Left ventricle myocardium inferior (tissue), 1 donor: ENCODE data around the gene ADCY2. TPM values are rescaled to one million over a fixed set of nuclear protein-coding genes. Genes with fewer than 3 reads are reported as not detected.

Experiments
- DNase-seq: peaks from one replicate; pipeline ENCODE4 v3.0.0-alpha.2; 2020
- H3K27ac ChIP-seq: fragments of 200-600 bp; replicated peaks from 2 replicates; pipeline ENCODE4 v1.8.0; 2021
- H3K27me3 ChIP-seq: fragments of 200-600 bp; 2 replicates; pipeline ENCODE4 v1.8.0; 2021; ENCODE audit warnings: low read depth
- H3K36me3 ChIP-seq: fragments of 200-600 bp; 2 replicates; pipeline ENCODE4 v1.8.0; 2021
- H3K4me1 ChIP-seq: fragments of 200-600 bp; 2 replicates; pipeline ENCODE4 v1.8.0; 2021
- H3K4me3 ChIP-seq: fragments of 200-600 bp; 2 replicates; pipeline ENCODE4 v1.8.0; 2021; ENCODE audit warnings: mild to moderate bottlenecking, moderate library complexity
- H3K9me3 ChIP-seq: fragments of 200-600 bp; replicated peaks from 2 replicates; pipeline ENCODE4 v1.8.0; 2021
- intact Hi-C: fragments of 100-400 bp; cut with micrococcal nuclease; formaldehyde crosslinking; loops from one replicate; pipeline ENCODE4 v1.11.0; 2022
- total RNA-seq: library from RNA; stranded (reverse); fragmentation: NEBNext Ultra II Directional; extraction: Animal tissue kit (Norgen Biotek cat#: 25700); gene quantifications from one replicate; pipeline ENCODE4 v1.2.1, GENCODE V29; 2021
- TF ChIP-seq, protein P1 (sequence below): fragments of 200-600 bp; IDR thresholded peaks from 2 replicates; pipeline ENCODE4 v1.8.0; 2021; ENCODE audit warnings: antibody characterized with exemption, mild to moderate bottlenecking, borderline replicate concordance
- donor health status: DM: no; HTN: yes; CAD: no; lungs with severe emphysema.

Gene ADCY2
- total RNA-seq, 1 donor from 2014 or later: 0.30 TPM

DNA sequence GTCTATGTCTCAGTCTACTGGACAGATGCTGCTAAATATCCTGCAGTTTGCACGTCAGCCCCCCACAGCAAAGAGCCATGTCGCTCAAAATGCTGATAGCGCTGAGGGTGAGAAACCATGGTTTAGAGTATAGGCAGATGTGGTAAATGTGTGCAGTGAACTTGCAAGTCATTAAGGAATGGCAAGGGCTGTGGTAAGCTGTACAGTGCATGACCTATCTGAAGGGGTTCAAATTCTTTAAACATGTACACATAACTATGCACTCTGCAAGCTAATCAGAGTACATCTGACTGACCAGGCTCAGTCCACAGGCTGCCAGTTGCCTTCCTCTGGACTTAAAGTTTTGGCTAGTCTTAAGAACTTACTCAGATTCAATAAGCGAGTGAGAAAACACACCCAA lies 284.3 kb downstream of the ADCY2 start:
- Histone ChIP-seq H3K4me3 (no peak overlapping the region), H3K36me3 (no peaks in the 10 kb centered on the region), H3K4me1 (no peaks in the 10 kb centered on the region), H3K9me3 (no peaks in the 10 kb centered on the region), H3K27ac (no peak overlapping the region), H3K27me3 (peaks cover 22% of the 10 kb centered on the region)
- DNase-seq: no peak
- intact Hi-C loops: no loop called here
- TF ChIP-seq, protein P1, sequence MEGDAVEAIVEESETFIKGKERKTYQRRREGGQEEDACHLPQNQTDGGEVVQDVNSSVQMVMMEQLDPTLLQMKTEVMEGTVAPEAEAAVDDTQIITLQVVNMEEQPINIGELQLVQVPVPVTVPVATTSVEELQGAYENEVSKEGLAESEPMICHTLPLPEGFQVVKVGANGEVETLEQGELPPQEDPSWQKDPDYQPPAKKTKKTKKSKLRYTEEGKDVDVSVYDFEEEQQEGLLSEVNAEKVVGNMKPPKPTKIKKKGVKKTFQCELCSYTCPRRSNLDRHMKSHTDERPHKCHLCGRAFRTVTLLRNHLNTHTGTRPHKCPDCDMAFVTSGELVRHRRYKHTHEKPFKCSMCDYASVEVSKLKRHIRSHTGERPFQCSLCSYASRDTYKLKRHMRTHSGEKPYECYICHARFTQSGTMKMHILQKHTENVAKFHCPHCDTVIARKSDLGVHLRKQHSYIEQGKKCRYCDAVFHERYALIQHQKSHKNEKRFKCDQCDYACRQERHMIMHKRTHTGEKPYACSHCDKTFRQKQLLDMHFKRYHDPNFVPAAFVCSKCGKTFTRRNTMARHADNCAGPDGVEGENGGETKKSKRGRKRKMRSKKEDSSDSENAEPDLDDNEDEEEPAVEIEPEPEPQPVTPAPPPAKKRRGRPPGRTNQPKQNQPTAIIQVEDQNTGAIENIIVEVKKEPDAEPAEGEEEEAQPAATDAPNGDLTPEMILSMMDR: no peak

DNA sequence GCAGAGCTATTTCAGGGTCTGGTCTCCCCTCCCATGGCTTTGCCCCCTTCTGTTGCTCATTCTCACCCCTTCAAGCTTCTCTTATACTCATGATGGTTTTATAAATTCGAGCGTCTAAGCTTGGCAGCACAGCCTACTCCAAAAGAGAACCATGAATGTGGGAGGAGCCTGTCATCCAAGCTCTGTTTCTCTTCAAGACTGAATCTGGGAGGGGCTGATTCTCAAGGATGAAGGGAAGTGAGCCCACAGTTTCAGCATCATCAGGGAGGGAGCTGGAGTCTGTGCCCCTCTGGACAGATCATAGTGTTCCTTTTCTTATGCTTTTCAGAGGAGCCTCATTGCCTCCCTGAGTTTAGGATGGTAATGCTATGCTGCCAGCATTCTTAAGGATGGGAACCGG lies 286.4 kb downstream of the ADCY2 start:
- TF ChIP-seq, protein P1: no peak
- no peaks in the 10 kb centered on the region for H3K4me1 ChIP-seq
- H3K27me3 ChIP-seq: peaks cover 25% of the 10 kb centered on the region
- no peak overlapping the region for H3K27ac ChIP-seq
- intact Hi-C loops: no loop called here
- H3K36me3 ChIP-seq: no peaks in the 10 kb centered on the region
- no peak for DNase-seq
- no peak overlapping the region for H3K4me3 ChIP-seq
- H3K9me3 ChIP-seq: no peaks in the 10 kb centered on the region

DNA sequence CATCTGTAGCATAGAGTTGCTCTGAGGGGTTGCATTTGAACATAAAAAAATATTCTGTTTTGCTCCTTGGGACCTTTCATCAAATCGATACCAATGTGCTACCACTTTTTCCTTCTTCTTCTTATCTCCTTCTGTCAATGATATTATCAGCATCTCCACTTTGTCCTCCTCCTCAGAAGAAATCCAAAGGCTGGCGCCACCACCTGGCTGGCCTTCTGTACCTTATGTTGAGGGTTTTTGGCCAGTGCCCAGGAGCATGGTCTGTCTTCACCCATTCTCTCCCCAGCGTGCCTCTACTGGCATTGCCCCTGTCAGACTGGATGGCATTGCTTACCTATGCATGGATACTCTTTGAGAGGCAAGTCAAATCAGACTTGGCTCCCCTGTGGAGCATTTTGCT lies 287.8 kb downstream of the ADCY2 start:
- intact Hi-C loops: no loop called here
- Histone ChIP-seq H3K27ac (no peak overlapping the region), H3K9me3 (no peaks in the 10 kb centered on the region), H3K36me3 (no peaks in the 10 kb centered on the region), H3K27me3 (peaks cover 31% of the 10 kb centered on the region), H3K4me3 (no peak overlapping the region), H3K4me1 (no peaks in the 10 kb centered on the region)
- no peak for DNase-seq
- TF ChIP-seq, protein P1: no peak

DNA sequence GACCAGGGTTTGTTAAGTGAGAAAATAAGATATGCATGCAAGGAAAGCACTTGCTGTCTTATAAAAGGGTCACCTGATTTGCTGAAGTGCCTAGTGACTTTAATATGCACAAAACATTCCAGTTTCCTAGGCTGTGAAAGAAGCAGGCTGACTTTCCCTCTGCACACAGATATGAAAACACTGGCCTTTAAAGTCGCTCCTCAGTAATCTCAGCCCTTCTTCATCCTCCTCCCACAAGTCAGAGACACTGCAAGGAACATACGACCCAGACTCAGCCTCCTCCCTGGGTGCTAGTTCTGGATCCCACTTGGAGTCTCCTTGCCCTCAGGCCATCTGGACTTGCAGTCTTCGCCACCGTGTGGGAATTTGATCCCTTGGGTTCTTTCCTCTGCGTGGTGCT lies 288.9 kb downstream of the ADCY2 start:
- no peaks in the 10 kb centered on the region for H3K9me3 ChIP-seq
- TF ChIP-seq, protein P1: no peak
- H3K27ac ChIP-seq: no peak overlapping the region
- no peak for DNase-seq
- intact Hi-C loops: no loop called here
- H3K4me1 ChIP-seq: no peaks in the 10 kb centered on the region
- no peaks in the 10 kb centered on the region for H3K36me3 ChIP-seq
- H3K4me3 ChIP-seq: no peak overlapping the region
- H3K27me3 ChIP-seq: peaks cover 37% of the 10 kb centered on the region

DNA sequence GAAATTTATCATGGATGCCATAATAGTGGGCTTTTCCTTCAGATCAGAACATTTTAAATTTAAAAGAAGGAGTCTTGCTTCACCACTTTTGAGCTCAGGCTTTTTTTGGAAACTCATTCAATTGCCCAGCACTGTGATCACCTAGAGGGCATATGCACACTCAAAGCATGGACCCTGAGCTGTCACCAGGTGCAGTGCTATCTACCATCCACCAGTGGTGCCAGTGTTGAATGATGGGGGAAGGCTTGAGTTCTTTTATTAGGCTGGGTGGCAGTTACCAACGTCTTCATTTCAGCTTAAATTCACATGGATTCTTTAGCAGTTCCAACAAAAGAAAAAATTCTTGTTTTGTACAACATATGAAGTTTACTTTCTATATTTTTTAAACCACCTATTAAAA lies 290.9 kb downstream of the ADCY2 start:
- Histone ChIP-seq H3K4me3 (no peak overlapping the region), H3K36me3 (no peaks in the 10 kb centered on the region), H3K27ac (no peak overlapping the region), H3K27me3 (peaks cover 37% of the 10 kb centered on the region), H3K9me3 (no peaks in the 10 kb centered on the region), H3K4me1 (no peaks in the 10 kb centered on the region)
- intact Hi-C loops: no loop called here
- TF ChIP-seq, protein P1: no peak
- no peak for DNase-seq

DNA sequence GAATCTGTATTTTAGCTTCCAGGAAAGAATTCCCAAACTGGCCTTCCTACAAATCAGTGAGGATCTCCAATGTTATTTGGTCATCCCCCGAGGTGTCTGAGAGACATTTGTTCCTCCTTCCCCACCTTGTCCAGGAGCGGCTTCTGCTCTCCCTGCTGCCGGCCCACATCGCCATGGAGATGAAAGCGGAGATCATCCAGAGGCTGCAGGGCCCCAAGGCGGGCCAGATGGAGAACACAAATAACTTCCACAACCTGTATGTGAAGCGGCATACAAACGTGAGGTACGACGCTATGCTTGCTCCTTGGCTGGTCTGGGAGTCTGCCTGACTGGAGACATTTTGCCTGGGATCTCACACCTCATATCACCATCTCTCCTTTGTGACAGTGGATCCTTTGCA lies 294.6 kb downstream of the ADCY2 start:
- no peak overlapping the region for H3K4me3 ChIP-seq
- TF ChIP-seq, protein P1: no peak
- no peaks in the 10 kb centered on the region for H3K4me1 ChIP-seq
- intact Hi-C loops: no loop called here
- DNase-seq: no peak
- no peaks in the 10 kb centered on the region for H3K9me3 ChIP-seq
- H3K27ac ChIP-seq: no peak overlapping the region
- H3K36me3 ChIP-seq: no peaks in the 10 kb centered on the region
- H3K27me3 ChIP-seq: peaks cover 12% of the 10 kb centered on the region
